Kidney (tissue), 14 donors: ENCODE results near the gene SCFD2. TPM values are rescaled to one million over a fixed set of nuclear protein-coding genes. Genes with fewer than 3 reads are reported as not detected.

ENCODE experiments used
- DNase-seq, 5 donors: peaks; one replicate each; pipeline ENCODE4 v3.0.0-alpha.2; 2013 to 2020
- FAIRE-seq: peaks from 2 replicates; lab custom pipeline; 2012; peaks lifted over from hg19 to GRCh38; lab: Jason Lieb, UNC
- H3K27ac ChIP-seq, 2 donors: one replicate each; pipeline ENCODE4 v1.7.0; 2013; ENCODE audit warnings: low read depth in 2 of 2, low read length in 2 of 2, inconsistent platforms in 1 of 2
- H3K27me3 ChIP-seq: one replicate; pipeline ENCODE4 v1.7.1; 2013; ENCODE audit warnings: low read length, inconsistent platforms; ENCODE audit not compliant: control insufficient read depth, insufficient read depth
- H3K36me3 ChIP-seq, 3 donors: one replicate each; pipeline versions ENCODE4 v1.7.0 to v1.7.1; 2013; ENCODE audit warnings: low read length in 3 of 3, control low read depth in 1 of 3, inconsistent platforms in 1 of 3; ENCODE audit not compliant: insufficient read depth in 3 of 3, control insufficient read depth in 2 of 3
- H3K4me1 ChIP-seq, 3 donors: one replicate each; pipeline versions ENCODE4 v1.7.0 to v1.7.1; 2013; ENCODE audit warnings: low read length in 3 of 3, inconsistent platforms in 1 of 3, low read depth in 1 of 3; ENCODE audit not compliant: control insufficient read depth in 2 of 3, insufficient read depth in 2 of 3
- H3K4me3 ChIP-seq, 3 donors: one replicate each; pipeline versions ENCODE4 v1.7.0 to v1.8.1; 2013; ENCODE audit warnings: low read length in 3 of 3, control low read depth in 1 of 3, inconsistent platforms in 1 of 3
- H3K9ac ChIP-seq, 3 donors: one replicate each; pipeline versions ENCODE4 v1.7.0 to v1.7.1; 2013; ENCODE audit warnings: low read length in 3 of 3, control low read depth in 1 of 3, inconsistent platforms in 1 of 3
- H3K9me3 ChIP-seq, 3 donors: one replicate each; pipeline versions ENCODE4 v1.7.0 to v1.7.1; 2013; ENCODE audit warnings: low read length in 3 of 3, control low read depth in 1 of 3, inconsistent platforms in 1 of 3; ENCODE audit not compliant: control insufficient read depth in 2 of 3, insufficient read depth in 1 of 3
- CTCF ChIP-seq: IDR thresholded peaks from 3 replicates; pipeline ENCODE4 v1.5.1; 2012; ENCODE audit warnings: mild to moderate bottlenecking, moderate library complexity, borderline replicate concordance; ENCODE audit not compliant: insufficient read depth; ENCODE audit errors: extremely low read depth
- intact Hi-C: fragments of 100-400 bp; cut with DNase I; formaldehyde crosslinking; loops from one replicate; pipeline ENCODE4 v1.11.1; 2022
- polyA plus RNA-seq: library from polyadenylated mRNA; stranded (reverse); fragments of 350-450 nt; fragmentation: Illumina TruSeq; extraction: RNeasy Lipid Tissue Mini Kit (QIAGEN cat#74804); gene quantifications from one replicate; pipeline ENCODE4 v1.2.3, GENCODE V29; 2014; ENCODE audit warnings: low read depth, low replicate concordance; ENCODE audit not compliant: insufficient read depth
- total RNA-seq: library from RNA; stranded (reverse); fragmentation: NEBNext Ultra II Directional; extraction: Animal tissue kit (Norgen Biotek cat#: 25700); gene quantifications from one replicate; pipeline ENCODE4 v1.2.1, GENCODE V29; 2021
- donor health status: control.
- donor health status: control.
- donor health status: control.
- donor health status: control.
- donor health status: control.
- donor health status: DM: yes; HTN: yes; CAD: no.
- donor health status: Normal renal cell carcinoma (clear cell type).

SCFD2 gene
- total and polyA plus RNA-seq, 2 donors from 2014 or later: 6.1 to 20.8 TPM

- Histone ChIP-seq H3K4me3 (no peak overlapping the region), H3K27me3 (no peaks in the 10 kb centered on the region), H3K9me3 (no peaks in the 10 kb centered on the region), H3K27ac (no peak overlapping the region), H3K4me1 (no peaks in the 10 kb centered on the region), H3K9ac (no peak overlapping the region), H3K36me3 (no peaks in the 10 kb centered on the region)
- no peak for DNase-seq
- no peak for FAIRE-seq
- intact Hi-C loops: no loop called here
- TF ChIP-seq CTCF: no peak
Observed at GRCh38 chr4:52964011-52964410, 401.9 kb downstream of the SCFD2 start.

GRCh38 chr4:52962721-52963120 lies 403.1 kb downstream of the SCFD2 start:
- DNase-seq (no peak), FAIRE-seq (no peak)
- intact Hi-C loops: no loop called here
- TF ChIP-seq CTCF: no peak
- Histone ChIP-seq H3K27ac (no peak overlapping the region), H3K27me3 (no peaks in the 10 kb centered on the region), H3K9ac (no peak overlapping the region), H3K4me1 (no peaks in the 10 kb centered on the region), H3K4me3 (no peak overlapping the region), H3K36me3 (no peaks in the 10 kb centered on the region), H3K9me3 (no peaks in the 10 kb centered on the region)

GRCh38 chr4:52961666-52962412 lies 404.0 kb downstream of the SCFD2 start:
- no peak for TF ChIP-seq CTCF
- H3K27me3 ChIP-seq: no peaks in the 10 kb centered on the region
- no peak overlapping the region for H3K9ac ChIP-seq
- intact Hi-C loops: no loop called here
- H3K36me3 ChIP-seq: no peaks in the 10 kb centered on the region
- no peaks in the 10 kb centered on the region for H3K4me1 ChIP-seq
- FAIRE-seq (no peak), DNase-seq (no peak)
- no peaks in the 10 kb centered on the region for H3K9me3 ChIP-seq
- no peak overlapping the region for H3K27ac ChIP-seq
- no peak overlapping the region for H3K4me3 ChIP-seq
